ENCODE data around the gene SRP68. TPM values are rescaled to one million over a fixed set of nuclear protein-coding genes. Genes with fewer than 3 reads are reported as not detected.

The SRP68 gene
- total RNA-seq, 1 experiment from 2014 or later = 90.7 TPM

GRCh38 chr17:76081295-76082210 lies 9.2 kb upstream of the SRP68 start:
- ATAC-seq = no peak
- Mint-ChIP-seq H3K36me3 (peaks cover 17% of the 10 kb centered on the region), H3K27ac (peak overlapping the region; percentile 73), H3K9me3 (no peaks in the 10 kb centered on the region), H3K27me3 (ENCODE audit: low read depth) (peaks cover 32% of the 10 kb centered on the region), H3K4me3 (no peak overlapping the region; the same call in 1 of the 2 replicates), H3K4me1 (peaks cover 35% of the 10 kb centered on the region)
- CTCF ChIA-PET = interaction anchor here (1.1 to 3.7 kb wide), 5 partner anchors 40 to 183 kb away, joined by 3 to 26 read pairs (median 8); partner anchors contain the start of genes CDK3 and UBALD2
- TF ChIP-seq ZBTB43 (CRISPR knock-in tag; IDR thresholded peaks at IDR 0.05) (0 out of 2 replicates have a peak, but pooled peaks have one; percentile 34), GABPB1 (CRISPR knock-in tag; IDR thresholded peaks at IDR 0.05) (no peak), USF1 (CRISPR knock-in tag; IDR thresholded peaks at IDR 0.05) (no peak), AR (CRISPR knock-in tag; IDR thresholded peaks at IDR 0.05) (no peak), MYBL2 (CRISPR knock-in tag; IDR thresholded peaks at IDR 0.05) (0 out of 2 replicates have a peak, but pooled peaks have one; percentile 35)
- DNase-seq (ENCODE audit: low spot score) = no peak
- POLR2A ChIA-PET = interaction anchor here (0.9 kb wide), 1 partner anchor 103 kb away, joined by 3 read pairs; the partner anchor contains the start of gene ACOX1

GRCh38 chr17:76080768-76081287 lies 8.5 kb upstream of the SRP68 start:
- Mint-ChIP-seq H3K36me3 (peaks cover 16% of the 10 kb centered on the region), H3K27ac (peak overlapping the region; percentile 60; the same call in 1 of the 2 replicates), H3K4me3 (peak overlapping the region; percentile 59), H3K27me3 (ENCODE audit: low read depth) (peaks cover 39% of the 10 kb centered on the region), H3K9me3 (no peaks in the 10 kb centered on the region), H3K4me1 (peaks cover 40% of the 10 kb centered on the region)
- DNase-seq (ENCODE audit: low spot score) (no peak), ATAC-seq (no peak)
- CTCF ChIA-PET = interaction anchor here (0.7 to 3.7 kb wide), 12 partner anchors 40 to 220 kb away, joined by 3 to 26 read pairs (median 4); partner anchors contain the start of genes CDK3, MRPL38 and UBALD2
- POLR2A ChIA-PET = interaction anchor here (0.9 kb wide), 1 partner anchor 102 kb away, joined by 3 read pairs; the partner anchor contains the start of gene ACOX1
- TF ChIP-seq ZNF425 (CRISPR knock-in tag; conservative IDR thresholded peaks at IDR 0.05) = 0 out of 2 replicates have a peak, but pooled peaks have one; percentile 10
- no peak; the same call in 1 of the 2 replicates for TF ChIP-seq AR (CRISPR knock-in tag; IDR thresholded peaks at IDR 0.05)
- no peak for TF ChIP-seq ERG (CRISPR knock-in tag; IDR thresholded peaks at IDR 0.05)
- TF ChIP-seq USF2 (CRISPR knock-in tag; IDR thresholded peaks at IDR 0.05) = no peak
- no peak for TF ChIP-seq ZNF232 (CRISPR knock-in tag; IDR thresholded peaks at IDR 0.05)
- peak; percentile 37; the same call in 1 of the 2 replicates for TF ChIP-seq CREM (CRISPR knock-in tag; IDR thresholded peaks at IDR 0.05)
- no peak for TF ChIP-seq IRF1 (CRISPR knock-in tag; IDR thresholded peaks at IDR 0.05)
- TF ChIP-seq MYBL2 (CRISPR knock-in tag; IDR thresholded peaks at IDR 0.05) = 0 out of 2 replicates have a peak, but pooled peaks have one; percentile 7
- TF ChIP-seq ZMAT4 (CRISPR knock-in tag; IDR thresholded peaks at IDR 0.05) = peak; percentile 30; the same call in 1 of the 2 replicates
